Astrocyte of the cerebellum (primary cell): ENCODE data around the gene CDH24.

Source experiments
- DNase-seq: peaks from one replicate; pipeline ENCODE4 v3.0.0-alpha.2; 2011; ENCODE audit warnings: low read depth
- H3K4me3 ChIP-seq: 2 replicates; pipeline ENCODE4 v1.5.1; 2011; ENCODE audit warnings: mild to moderate bottlenecking, low read depth, low read length, moderate library complexity
- CTCF ChIP-seq: IDR thresholded peaks from 2 replicates; pipeline ENCODE4 v1.5.1; 2012; ENCODE audit warnings: low read length, low read depth, moderate library complexity, mild to moderate bottlenecking; ENCODE audit errors: missing control alignments
- in situ Hi-C: cut with HindIII; loops from 2 replicates; pipeline ENCODE4 v1.10.0; 2017; ENCODE audit warnings: low sequenced_read_pairs

The CDH24 gene

GRCh38 chr14:23089498-23090253 is 32.4 kb upstream of the CDH24 start:
- no peak for TF ChIP-seq CTCF
- in situ Hi-C loops: loop anchor here (5.0 to 10.0 kb wide), 2 partner anchors 85 to 98 kb away; no protein-coding TSS in a partner anchor
- DNase-seq: no peak
- no peak overlapping the region for H3K4me3 ChIP-seq

GRCh38 chr14:23086565-23086964 is 29.2 kb upstream of the CDH24 start:
- TF ChIP-seq CTCF: no peak
- in situ Hi-C loops: no loop called here
- DNase-seq: no peak
- no peak overlapping the region for H3K4me3 ChIP-seq

- no peak for DNase-seq
- in situ Hi-C loops: no loop called here
- H3K4me3 ChIP-seq: no peak overlapping the region
- TF ChIP-seq CTCF: no peak
Observed at GRCh38 chr14:23085458-23085857, 28.1 kb upstream of the CDH24 start.

GRCh38 chr14:23080474-23080873 is 23.2 kb upstream of the CDH24 start:
- TF ChIP-seq CTCF: no peak
- in situ Hi-C loops: no loop called here
- H3K4me3 ChIP-seq: no peak overlapping the region

GRCh38 chr14:23079716-23080115 is 22.4 kb upstream of the CDH24 start:
- in situ Hi-C loops: no loop called here
- H3K4me3 ChIP-seq: no peak overlapping the region
- DNase-seq: no peak
- no peak for TF ChIP-seq CTCF

More at GRCh38 chr14:23080474-23080873, 23.2 kb upstream of the CDH24 start:
- DNase-seq: no peak

- TF ChIP-seq CTCF: peak; percentile 6
- peak; percentile 55 for DNase-seq
- no peak overlapping the region for H3K4me3 ChIP-seq
- in situ Hi-C loops: no loop called here
Observed at GRCh38 chr14:23078692-23079116, 21.4 kb upstream of the CDH24 start.
